GM19468 (cell line): ENCODE results near the gene PRKD1.

Source experiments
- ATAC-seq: cut with Tn5 transposase; IDR thresholded peaks from one replicate; pipeline ENCODE4 v1.9.1; 2021; ENCODE audit warnings: mild to moderate bottlenecking, moderate library complexity, moderate number of reproducible peaks; ENCODE audit not compliant: unreplicated experiment; ENCODE audit errors: extremely low read depth

The PRKD1 gene

DNA sequence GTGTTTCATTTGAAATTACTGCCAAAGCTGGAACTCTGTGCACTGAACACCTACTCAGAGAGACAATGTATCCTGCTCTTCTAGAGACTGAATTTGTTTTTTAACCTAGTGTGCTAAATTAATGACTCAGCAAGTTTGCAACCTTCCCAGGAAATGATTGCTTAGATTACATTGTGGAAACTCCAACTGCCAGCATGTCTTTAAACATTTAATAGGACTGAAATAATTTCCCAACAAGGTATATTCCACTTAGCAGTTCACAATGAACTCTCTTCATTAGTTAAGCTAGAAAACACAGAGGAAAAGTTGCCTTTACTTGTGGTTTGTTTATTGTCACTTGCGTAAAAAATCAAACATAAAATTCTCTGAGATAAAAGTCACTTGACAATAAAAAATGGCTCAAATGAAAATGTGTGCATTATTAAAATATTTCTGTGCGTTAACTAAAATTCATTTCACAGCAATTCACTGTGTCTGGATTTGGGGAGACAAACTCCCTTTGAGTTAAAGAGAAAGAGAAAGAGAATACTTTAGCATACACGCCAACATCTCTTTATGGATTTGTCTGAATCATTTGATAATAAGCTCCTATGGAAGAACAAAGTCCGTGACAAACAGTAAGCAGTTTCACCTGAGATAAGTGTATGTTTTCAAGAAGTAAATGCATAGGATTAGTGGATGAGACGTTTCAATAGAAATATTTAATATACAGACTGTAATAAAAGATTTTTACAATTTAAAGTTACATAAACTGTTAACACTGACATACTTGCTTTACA is 284.0 kb downstream of the PRKD1 start:
- ATAC-seq = no peak

DNA sequence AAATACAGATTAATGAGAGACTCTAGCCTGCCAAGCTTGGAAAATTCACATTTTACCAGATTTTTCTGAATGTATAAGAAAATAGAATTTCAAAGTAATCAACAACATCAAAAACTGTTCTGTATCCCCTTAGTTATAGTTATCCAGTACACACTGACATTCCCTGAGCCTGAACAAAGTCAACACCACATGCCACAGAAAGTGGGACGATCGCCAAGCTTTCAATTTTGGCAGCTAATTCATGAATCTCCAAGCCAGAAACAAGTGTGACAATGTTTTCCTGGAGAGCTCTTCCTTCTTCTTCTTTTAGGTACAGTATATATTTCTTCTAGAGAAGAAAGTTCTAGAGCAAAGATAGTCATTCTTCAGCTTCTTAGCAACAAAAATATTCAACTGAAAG is 290.2 kb downstream of the PRKD1 start:
- no peak for ATAC-seq

DNA sequence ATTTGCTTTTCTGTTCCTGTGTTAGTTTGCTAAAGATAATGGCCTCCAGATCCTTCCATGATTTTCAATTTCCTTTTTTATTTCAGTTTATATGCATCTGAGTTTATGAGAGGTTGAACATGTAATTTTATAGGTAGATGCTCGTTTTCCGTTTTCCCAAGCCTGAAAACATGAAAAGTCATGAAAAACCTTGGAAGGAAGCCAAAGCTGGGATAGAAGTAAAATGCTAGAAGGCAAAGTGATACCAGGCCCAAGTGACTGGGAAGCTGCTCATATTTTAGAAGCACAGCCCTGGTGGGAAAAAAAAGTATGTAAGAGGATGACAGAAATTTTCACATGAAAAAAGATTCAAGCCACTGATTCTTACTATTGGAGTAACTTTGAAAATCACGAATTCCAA is 290.8 kb downstream of the PRKD1 start:
- no peak for ATAC-seq

DNA sequence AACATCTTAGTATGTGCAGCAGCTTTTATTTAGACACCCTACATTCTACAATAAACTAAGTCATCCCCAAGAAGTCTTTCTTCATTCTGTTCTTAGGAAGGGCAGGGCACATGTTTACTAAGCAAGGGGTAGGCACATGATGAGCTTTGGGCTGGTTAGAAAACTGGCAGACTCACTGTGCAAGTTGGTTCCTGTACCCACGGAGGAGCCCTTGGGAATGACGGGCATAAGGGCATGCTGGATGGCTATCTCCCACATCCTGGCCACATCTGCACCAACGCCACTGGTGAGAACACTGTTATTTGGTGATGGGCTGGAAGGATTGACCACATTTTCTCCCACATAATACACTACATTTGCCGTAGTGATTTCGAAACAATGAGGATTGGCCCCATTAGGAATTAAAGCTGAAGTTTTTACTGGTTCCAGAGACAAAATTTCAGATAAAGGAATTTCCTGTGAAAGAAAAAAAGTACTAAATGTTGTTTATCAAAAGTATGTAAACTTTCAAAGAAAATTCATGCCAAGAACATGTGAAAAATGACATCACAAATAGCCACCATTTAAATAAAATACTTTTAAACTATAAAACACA is 297.0 kb downstream of the PRKD1 start:
- no peak for ATAC-seq

DNA sequence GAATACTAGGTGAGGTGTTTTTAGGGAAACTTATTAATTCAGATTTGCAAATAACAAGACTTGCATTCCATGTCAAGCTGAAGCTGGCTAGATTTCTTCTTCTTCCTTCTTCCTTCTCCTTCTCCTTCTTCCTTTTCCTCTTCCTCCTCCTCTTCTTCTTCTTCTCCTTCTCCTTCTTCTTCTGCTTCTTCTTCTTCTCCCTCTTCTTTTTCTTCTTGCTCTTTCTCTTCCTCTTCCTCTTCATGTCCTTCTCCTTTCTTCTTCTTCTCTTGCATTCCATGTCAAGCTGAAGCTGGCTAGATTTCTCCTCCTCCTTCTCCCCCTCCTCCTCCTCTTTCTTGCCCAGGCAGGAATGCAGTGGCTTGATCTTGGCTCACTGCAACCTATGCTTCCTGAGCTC is 297.8 kb downstream of the PRKD1 start:
- ATAC-seq = no peak

DNA sequence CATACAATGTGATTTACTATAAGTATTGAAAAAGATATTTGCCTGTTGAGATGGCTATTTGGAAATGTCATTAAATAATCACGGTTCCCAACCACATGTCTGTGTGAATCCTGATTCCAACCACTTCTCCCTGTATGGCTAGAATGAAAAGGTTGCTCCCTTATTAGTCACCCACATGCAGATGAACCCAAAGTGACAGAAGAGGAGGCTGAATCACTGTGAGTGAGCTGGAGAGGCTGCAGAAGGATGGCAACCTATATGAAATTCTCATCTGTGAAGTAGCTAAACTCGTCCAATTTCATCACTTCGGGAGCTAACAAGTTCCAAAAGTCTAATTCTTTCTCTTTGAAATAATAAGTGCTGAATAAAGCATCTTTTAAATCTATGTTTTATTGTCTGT is 300.5 kb downstream of the PRKD1 start:
- no peak for ATAC-seq

DNA sequence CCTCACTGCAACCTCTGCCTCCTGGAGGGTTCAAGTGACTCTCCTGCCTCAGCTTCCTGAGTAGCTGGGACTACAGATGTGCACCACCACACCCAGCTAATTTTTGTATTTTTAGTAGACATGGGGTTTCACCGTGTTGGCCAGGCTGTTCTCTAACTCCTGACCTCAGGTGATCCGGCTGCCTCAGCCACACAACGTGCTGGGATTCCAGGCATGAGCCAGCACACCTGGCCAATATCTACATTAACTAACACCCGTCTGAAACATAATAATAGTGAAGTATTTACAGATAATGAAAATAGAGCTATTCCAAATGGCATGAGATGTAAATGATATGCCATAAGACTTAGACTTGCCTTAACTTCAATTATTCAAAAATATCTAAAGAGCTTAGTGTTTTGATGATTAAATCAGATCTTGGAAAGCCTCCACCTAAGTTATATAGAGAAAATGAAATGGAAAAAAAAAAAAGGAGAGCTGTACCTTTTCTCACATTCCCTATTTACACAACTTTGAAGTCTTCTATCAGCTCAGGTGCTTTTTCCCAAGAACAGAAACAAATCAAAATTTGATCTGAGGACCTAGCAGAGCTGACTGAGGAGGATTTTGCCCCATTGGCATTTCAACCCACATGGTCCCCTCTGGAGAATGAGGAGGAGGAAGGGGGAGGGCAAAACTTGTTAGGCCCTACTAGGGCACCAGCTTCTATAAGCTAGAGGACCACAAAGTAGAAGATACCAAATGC is 309.2 kb downstream of the PRKD1 start:
- no peak for ATAC-seq

DNA sequence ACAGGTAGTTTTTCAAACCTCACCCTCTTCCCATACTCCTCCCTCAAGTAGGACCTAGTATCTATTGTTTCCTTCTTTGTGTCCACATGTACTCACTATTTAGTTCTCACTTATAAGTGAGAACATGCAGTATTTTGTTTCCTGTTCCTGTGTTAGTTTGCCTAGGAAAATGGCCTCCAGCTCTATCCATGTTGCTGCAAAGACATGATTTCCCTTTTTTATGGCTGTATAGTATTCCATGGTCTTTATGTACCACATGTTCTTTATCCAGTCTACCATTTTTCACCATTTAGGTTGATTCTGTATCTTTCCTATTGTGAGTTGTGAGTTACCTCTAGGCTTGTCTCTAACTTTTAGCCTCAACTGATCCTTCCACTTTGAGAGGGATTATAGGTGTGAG is 310.7 kb downstream of the PRKD1 start:
- no peak for ATAC-seq

DNA sequence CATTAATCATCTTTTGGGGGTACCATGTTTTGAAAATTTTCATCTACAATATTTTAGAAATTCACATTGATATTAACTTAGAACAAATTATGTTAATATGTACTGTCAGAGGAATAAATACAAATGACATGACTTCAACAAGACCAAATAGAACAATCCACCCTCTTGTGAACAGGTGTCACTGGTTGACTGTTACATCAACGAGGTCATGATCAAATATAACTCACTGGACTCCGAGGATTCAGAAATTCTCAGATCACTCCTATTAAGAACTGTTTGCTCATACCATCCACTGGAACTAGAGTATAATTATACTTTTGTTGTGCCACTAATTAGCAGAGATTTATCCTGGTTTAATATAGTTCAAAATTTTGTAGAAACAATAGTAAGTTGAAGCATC is 318.8 kb downstream of the PRKD1 start:
- ATAC-seq = no peak

DNA sequence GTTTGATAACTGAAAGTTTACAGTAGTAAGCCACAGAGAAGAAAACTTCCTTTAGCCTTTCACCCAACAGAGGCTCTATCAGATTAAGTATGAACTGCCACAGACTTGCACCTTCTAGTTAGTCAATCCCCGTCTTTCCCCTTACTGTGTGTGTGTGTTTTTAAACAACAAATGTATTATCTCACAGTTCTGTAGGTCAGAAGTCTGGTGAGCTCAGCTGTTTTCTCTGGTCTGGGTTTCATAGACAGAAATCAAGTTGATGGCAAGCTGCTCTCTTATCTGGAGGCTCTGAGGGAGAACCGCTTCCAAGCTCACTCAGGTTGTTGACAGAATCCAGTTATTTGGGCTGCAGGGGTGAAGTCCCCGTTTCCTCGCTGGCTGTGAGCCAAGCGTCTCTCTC is 320.5 kb downstream of the PRKD1 start:
- no peak for ATAC-seq

DNA sequence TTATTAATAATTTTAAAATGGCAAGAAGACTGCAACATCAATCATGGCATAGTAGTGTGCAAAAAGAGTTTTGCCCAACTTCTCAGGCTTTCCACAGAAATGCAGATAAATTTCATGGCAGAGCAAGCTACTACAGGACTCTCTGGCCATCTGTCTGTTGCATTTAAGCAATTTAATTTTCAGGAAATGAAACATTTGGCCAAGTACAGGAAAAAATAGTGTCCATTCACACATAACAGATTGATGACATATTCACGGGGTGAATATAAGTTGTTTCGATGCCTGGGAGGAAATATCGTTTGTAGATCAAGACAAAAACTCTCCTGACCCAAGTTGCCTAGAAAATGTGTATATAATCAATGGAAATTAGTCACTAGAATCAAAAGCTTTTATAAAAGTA is 324.0 kb downstream of the PRKD1 start:
- no peak for ATAC-seq

DNA sequence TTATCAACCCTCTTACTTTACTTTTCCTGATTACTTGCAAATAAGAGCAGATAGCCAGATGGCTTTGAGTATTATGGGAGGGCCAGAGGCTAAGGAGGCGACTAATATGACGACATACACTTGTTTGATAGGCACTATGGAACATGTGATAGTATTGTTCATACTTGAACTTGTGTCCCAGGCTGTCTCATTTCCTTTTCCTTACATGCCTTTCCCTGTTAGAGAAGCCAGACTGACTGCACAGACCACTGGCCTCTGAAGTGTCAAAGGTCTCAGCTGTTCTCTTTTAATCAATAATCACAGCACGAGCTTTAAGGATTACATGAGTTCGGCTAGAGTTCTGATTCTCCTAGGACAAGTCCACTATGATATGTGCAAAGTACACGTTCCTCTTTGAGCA is 326.0 kb downstream of the PRKD1 start:
- no peak for ATAC-seq

DNA sequence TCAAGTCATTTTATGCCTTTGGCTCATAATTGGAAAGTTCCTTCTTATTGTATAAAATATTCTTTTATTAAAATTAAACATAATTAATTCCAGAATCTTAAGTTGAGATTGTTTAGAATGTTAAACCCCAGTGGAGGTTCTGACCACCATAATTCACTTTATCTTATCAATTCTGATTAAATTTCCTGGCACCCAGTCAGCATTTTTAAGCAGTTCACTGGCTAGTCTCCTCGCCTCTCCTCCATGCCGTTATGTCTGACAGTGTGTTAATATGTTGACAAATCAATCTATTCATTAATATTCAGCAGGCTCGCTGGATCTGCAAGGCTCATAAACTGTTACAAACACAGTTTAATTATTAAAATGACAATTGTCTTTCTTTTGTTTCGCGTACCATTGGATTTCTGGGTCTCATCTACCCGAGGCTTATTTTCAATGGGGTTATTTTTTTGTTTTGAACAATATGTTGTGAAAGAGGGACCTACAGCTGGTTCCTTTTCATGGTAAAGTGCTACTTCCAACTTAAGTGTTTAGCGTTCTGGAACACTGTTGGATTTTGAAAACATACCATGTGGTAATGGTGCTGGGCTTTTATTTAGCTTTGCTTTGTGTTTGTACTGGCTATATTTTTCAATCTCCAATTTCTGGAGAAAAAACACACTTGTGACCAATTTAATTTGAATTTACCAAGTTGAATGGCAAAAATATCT is 339.7 kb downstream of the PRKD1 start:
- ATAC-seq = no peak

DNA sequence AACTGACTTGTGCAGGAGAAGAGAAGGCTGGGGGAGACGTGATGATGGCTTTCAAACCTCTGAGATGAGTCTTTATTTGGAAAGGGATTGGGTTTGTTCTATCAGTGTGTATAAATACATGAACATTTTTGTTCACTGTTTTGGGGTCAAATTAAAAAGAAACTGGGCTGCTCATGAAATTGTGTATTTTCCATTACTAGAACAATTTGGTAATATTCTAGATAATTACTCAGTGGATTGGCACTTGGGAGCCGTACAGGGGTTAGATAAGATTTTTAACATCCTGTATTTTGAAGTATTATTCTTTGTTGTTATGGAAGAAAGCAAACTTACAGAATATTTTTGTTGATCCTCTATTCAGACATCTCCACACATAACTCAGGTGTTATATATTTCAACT is 340.6 kb downstream of the PRKD1 start:
- no peak for ATAC-seq

DNA sequence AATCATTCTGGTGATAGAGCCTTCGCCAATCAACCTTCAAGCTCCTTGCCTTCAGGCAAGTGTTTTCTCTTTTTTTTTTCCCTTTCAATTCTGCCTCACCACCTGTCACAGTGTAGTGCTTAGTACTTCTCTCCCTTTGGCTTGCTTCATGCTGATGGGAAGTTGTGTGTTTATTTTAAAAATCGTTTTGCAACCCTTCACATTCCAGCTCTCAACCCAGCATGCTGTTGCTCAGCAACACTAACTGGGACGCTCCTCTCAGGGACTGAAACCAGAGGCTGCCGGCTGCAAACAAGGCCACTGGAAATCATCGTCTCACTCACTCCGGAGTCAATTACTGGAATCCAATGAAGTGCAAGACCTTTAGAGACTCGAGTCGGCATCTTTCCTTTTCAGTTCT is 342.7 kb downstream of the PRKD1 start:
- ATAC-seq = no peak

DNA sequence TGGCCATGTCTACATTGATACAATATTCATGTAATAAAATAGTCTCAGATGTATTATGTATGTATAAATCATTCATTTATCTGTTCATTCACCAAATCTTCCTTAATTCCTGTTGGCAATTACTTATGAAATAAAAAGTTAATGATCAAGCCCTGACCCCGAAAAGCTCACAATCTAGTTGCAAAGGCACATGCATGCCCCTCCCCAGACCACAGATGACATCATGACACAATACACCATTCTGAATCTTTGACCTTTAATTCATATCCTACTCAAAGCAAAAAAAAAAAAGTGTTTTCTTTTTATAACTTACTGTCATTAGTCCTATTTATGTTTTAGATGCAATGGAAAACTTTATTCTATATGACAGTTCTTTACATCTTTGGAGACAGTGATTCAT is 346.9 kb downstream of the PRKD1 start:
- no peak for ATAC-seq

DNA sequence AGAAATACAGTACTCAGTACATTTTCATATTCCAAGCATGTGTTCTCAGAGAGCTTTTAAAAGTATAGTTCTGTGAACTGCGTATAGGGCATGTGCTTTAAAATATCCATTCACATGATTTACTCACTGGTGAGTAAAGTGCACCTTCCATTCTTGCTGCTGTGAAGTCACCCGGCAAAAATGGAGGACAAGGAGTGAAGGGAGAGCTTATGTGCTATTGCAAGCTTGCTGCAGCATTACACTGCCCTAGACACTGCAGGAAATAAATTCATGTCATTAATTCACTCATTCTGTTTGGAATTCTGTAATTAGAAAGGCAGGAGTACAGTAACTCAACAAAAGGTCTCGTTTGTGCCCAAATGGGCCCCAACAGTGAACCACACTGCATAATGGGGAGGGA is 347.8 kb downstream of the PRKD1 start:
- ATAC-seq = no peak

DNA sequence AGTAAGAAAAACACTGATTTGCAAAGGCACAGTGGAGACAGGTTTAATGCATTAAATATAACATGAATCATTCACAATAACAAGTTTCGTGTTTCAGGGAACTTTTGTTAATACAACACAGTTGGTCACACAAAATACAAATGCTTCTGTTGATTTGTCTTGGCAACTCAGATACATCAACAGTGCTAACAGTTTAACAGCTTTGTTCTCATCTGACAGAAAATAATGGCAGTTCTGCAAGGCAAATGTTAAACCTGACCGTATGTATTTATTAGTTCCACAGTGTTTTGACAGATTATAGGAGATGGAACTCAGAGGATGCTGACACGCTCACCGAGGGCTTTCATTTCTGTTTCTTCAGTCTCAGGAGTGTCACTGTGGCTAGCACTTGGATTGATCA is 350.7 kb downstream of the PRKD1 start:
- ATAC-seq = no peak

DNA sequence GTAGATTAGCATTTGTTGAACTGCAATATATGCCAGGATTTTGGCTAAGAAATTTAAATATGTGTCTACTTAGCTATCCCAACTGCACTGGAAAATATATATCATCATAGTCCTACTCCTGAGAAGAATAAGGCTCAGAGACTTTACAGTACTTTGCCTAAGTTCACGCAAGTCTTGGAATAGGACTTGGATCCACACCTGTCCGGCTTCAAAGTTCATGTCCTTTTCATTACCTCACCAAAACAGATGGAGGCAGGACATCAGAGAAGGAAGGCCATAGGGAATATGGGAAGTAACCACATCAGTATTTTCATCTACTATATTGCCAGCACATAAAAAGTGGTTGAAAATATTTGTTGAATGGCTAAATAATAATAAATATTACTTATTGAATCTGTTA is 358.5 kb downstream of the PRKD1 start:
- ATAC-seq = no peak

DNA sequence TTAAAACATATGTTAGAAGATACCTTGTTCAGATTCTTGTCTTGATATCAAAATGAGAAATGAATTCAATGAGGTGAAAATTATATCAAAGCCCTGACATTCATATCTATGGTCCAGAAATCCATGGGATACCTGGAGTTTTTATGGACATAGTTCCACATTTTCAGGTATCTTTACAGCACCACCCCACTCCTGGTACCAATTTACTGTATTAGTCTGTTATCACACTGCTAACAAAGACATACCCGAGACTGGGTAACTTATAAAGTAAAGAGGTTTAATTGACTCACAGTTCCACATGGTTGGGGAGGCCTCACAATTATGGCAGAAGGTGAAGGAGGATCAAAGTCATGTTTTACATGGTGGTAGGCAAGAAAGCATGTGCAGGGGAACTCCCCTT is 361.5 kb downstream of the PRKD1 start:
- no peak for ATAC-seq

DNA sequence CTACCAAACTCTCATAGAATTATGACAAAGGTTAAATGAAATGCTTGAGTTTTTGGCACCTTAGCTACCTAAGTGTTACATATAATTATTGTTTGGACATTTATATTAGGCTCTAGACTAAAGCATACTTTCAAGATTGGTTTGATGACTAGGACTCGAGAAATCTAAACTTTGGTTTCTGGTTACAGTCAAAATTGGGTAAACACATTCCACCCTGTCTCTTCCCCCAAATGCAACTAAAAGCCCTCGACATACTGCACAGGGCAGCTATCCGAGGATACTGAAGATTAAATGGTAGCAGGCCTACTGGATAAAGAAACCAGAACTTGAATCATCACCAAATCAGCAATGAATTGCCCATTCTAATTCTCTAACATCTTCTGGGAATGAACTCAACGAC is 369.1 kb downstream of the PRKD1 start:
- ATAC-seq = no peak
